GM21515 (cell line): ENCODE data around the gene E2F1.
"Not testable (repeated sequence)": the region's sequence is repeated elsewhere in the genome, so short reads cannot be mapped to it uniquely, and the experiment has no call there.

Experiments
- ATAC-seq: cut with Tn5 transposase; IDR thresholded peaks from one replicate; pipeline ENCODE4 v1.9.1; 2021; ENCODE audit not compliant: unreplicated experiment

E2F1 gene

GRCh38 chr20:33646191-33646590, 40.0 kb downstream of the E2F1 start:
- ATAC-seq: no peak

GRCh38 chr20:33645396-33645795, 40.8 kb downstream of the E2F1 start:
- ATAC-seq: no peak

- ATAC-seq: no peak
Observed at GRCh38 chr20:33645072-33645358, 41.2 kb downstream of the E2F1 start.

GRCh38 chr20:33644313-33645071, 41.7 kb downstream of the E2F1 start:
- no peak for ATAC-seq

GRCh38 chr20:33640287-33640686, 45.9 kb downstream of the E2F1 start:
- no peak for ATAC-seq

GRCh38 chr20:33636776-33637175, 49.4 kb downstream of the E2F1 start:
- ATAC-seq: no peak

- ATAC-seq: no peak
Observed at GRCh38 chr20:33635341-33635740, 50.8 kb downstream of the E2F1 start.

GRCh38 chr20:33631910-33632309, 54.3 kb downstream of the E2F1 start:
- ATAC-seq: not testable (repeated sequence)

GRCh38 chr20:33630507-33630906, 55.7 kb downstream of the E2F1 start:
- ATAC-seq: no peak

GRCh38 chr20:33629979-33630378, 56.2 kb downstream of the E2F1 start:
- ATAC-seq: no peak

- ATAC-seq: no peak
Observed at GRCh38 chr20:33629533-33629932, 56.7 kb downstream of the E2F1 start.

- ATAC-seq: no peak
Observed at GRCh38 chr20:33627577-33628216, 58.5 kb downstream of the E2F1 start.

GRCh38 chr20:33626190-33626589, 60.0 kb downstream of the E2F1 start:
- no peak for ATAC-seq
